ENCODE measurements around the gene SNORC.

The SNORC gene

GRCh38 chr2:232927793-232928550 lies 57.9 kb downstream of the SNORC start:
- DNase-seq, result no peak
